Testis (tissue), 2 donors: ENCODE measurements around the gene SMCO2.

Experiments used
- CTCF ChIP-seq, 3 experiments: fragments of 450-650 bp in 2 of 3; fragments of 200-600 bp in 1 of 3; sonication (generic) in 1 of 3; IDR thresholded peaks; one replicate each; pipeline ENCODE4 v1.5.1; 2016 to 2019; ENCODE audit warnings: antibody characterized with exemption in 3 of 3, mild to moderate bottlenecking in 2 of 3, moderate library complexity in 1 of 3
- POLR2A ChIP-seq: fragments of 450-650 bp; IDR thresholded peaks from one replicate; pipeline ENCODE4 v1.6.1; 2017; ENCODE audit warnings: antibody characterized with exemption, mild to moderate bottlenecking, moderate library complexity

- TF ChIP-seq CTCF (IDR thresholded peaks at IDR 0.05): no peak
- TF ChIP-seq POLR2A: no peak
Measured at GRCh38 chr12:27515671-27516070, 69.1 kb downstream of the SMCO2 start.
